ENCODE data around the gene GRB10. TPM values are rescaled to one million over a fixed set of nuclear protein-coding genes. Genes with fewer than 3 reads are reported as not detected.

Gene GRB10
- total and polyA plus RNA-seq, 2 of the 8 experiments (the other 6 are each of a cell fraction or from before 2014, with no cell fraction given) = 35.7 to 97.0 TPM

DNA sequence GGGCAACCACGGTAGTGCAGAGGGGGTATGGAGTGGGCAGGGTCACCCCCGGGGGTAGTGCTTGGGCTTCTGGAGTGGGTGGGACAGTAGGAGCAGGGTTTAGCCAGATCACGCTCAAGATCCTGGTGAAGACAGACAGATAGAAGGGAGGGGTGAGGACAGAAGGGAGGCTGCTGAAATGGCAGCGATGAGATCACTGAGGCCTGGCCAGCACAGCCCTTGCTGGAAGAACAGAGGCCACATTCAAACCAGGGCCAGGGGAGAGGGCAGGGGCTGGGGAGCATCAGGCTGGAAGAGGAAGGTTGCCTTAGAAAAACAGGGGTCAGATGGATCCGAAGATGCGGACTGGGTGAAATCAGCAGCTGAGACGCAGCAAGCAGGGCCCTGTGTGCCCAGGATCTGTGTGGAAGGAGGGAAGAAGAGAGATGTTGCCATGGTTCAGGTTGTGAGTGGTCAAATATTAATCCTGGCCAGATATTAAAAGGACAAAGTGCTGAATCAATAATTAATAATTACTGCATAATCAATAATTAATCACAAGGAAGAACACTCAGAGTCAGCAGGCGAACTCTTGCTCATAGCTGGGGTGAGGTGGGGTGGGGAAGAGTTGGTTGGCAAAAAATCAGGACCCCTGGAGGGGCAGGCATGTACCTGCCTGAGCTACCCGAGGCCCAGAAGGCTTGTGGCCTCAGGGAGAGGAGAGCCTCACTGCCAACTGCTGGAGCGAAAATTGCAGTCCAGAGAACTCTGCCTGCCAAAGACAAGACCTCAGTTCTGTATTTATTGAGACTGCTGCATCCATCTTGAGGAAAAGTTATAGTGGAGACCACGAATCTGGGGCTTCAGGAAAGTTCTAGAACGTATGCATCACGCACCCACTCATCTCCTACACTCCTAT, 105.7 kb downstream of the GRB10 start (continued):
- TF ChIP-seq MAFK (IDR thresholded peaks at IDR 0.05; ENCODE audit: low read depth, low read length) (no peak), NRF1 (IDR thresholded peaks at IDR 0.05; ENCODE audit: low read depth, low read length) (no peak), TBP (IDR thresholded peaks at IDR 0.05; ENCODE audit: low read depth, low read length) (no peak), EP300 (IDR thresholded peaks at IDR 0.05; ENCODE audit: borderline replicate concordance in 1 of 2, low read depth in 2 of 2, low read length in 2 of 2) (no peak), CHD2 (IDR thresholded peaks at IDR 0.05; ENCODE audit: low read length) (no peak), HDAC2 (IDR thresholded peaks at IDR 0.05; ENCODE audit: borderline replicate concordance in 1 of 2, low read depth in 2 of 2, low read length in 2 of 2) (no peak), TCF12 (IDR thresholded peaks at IDR 0.05; ENCODE audit: low read depth, low read length) (no peak), SUZ12 (IDR thresholded peaks at IDR 0.05; ENCODE audit: low read length) (no peak)
- TF ChIP-seq, protein P1, sequence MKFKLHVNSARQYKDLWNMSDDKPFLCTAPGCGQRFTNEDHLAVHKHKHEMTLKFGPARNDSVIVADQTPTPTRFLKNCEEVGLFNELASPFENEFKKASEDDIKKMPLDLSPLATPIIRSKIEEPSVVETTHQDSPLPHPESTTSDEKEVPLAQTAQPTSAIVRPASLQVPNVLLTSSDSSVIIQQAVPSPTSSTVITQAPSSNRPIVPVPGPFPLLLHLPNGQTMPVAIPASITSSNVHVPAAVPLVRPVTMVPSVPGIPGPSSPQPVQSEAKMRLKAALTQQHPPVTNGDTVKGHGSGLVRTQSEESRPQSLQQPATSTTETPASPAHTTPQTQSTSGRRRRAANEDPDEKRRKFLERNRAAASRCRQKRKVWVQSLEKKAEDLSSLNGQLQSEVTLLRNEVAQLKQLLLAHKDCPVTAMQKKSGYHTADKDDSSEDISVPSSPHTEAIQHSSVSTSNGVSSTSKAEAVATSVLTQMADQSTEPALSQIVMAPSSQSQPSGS (IDR thresholded peaks at IDR 0.05; ENCODE audit: low read length) = no peak
- TF ChIP-seq, protein P2, sequence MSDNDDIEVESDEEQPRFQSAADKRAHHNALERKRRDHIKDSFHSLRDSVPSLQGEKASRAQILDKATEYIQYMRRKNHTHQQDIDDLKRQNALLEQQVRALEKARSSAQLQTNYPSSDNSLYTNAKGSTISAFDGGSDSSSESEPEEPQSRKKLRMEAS (IDR thresholded peaks at IDR 0.05) = no peak

Data from H1 (cell line).